Ishikawa (cell line): ENCODE results near the gene BDKRB2.

Experiments used
- CEBPB ChIP-seq: IDR thresholded peaks from 2 replicates; pipeline ENCODE4 v1.6.1; 2012
- CREB1 ChIP-seq: IDR thresholded peaks from 2 replicates; pipeline ENCODE4 v1.6.1; 2012; ENCODE audit warnings: low read depth
- EGR1 ChIP-seq: IDR thresholded peaks from 2 replicates; pipeline ENCODE4 v1.6.1; 2012
- EP300 ChIP-seq: IDR thresholded peaks from 2 replicates; pipeline ENCODE4 v1.6.1; 2012; ENCODE audit warnings: borderline replicate concordance
- FOXM1 ChIP-seq: IDR thresholded peaks from 2 replicates; pipeline ENCODE4 v1.6.1; 2012; ENCODE audit warnings: low read depth, borderline replicate concordance
- MAX ChIP-seq: IDR thresholded peaks from 2 replicates; pipeline ENCODE4 v1.6.1; 2012
- NFIC ChIP-seq: IDR thresholded peaks from 2 replicates; pipeline ENCODE4 v1.6.1; 2012
- RAD21 ChIP-seq: IDR thresholded peaks from 2 replicates; pipeline ENCODE4 v1.6.1; 2012; ENCODE audit warnings: low read depth
- REST ChIP-seq: IDR thresholded peaks from 2 replicates; pipeline ENCODE4 v1.6.1; 2012; ENCODE audit warnings: low read depth, mild to moderate bottlenecking
- TAF1 ChIP-seq: IDR thresholded peaks from 2 replicates; pipeline ENCODE4 v1.6.1; 2012; ENCODE audit warnings: low read depth, mild to moderate bottlenecking
- TCF12 ChIP-seq: IDR thresholded peaks from 2 replicates; pipeline ENCODE4 v1.6.1; 2012; ENCODE audit warnings: low read depth
- TEAD4 ChIP-seq: IDR thresholded peaks from 2 replicates; pipeline ENCODE4 v1.6.1; 2012
- USF1 ChIP-seq: IDR thresholded peaks from 2 replicates; pipeline ENCODE4 v1.6.1; 2012
- YY1 ChIP-seq: IDR thresholded peaks from 2 replicates; pipeline ENCODE4 v1.6.1; 2012; ENCODE audit warnings: low read depth
- ZBTB7A ChIP-seq: IDR thresholded peaks from 2 replicates; pipeline ENCODE4 v1.6.1; 2012; ENCODE audit warnings: low read depth

The BDKRB2 gene

DNA sequence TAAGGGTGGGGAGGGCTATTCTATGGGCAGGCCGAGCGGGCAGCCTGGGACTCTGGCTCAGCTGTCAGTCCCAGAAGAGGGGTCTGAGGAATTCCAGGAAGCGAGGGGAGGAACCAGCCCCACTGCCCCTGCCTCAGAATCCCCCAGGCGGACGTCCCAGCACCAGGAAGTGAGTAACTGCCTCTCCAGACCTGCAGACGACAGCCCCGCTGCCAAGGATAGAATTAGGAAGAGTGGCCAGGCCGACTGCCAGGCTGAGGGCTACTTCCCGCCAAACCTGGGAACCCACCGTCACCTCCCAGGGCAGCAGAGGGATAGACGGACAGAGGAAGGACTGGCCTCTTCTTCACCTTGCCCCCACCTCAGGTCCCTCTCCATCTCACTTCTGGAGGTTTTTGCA is 6.7 kb upstream of the BDKRB2 start:
- TF ChIP-seq FOXM1 (no peak), RAD21 (no peak), USF1 (no peak), TCF12 (no peak), TAF1 (no peak), TEAD4 (no peak), NFIC (no peak), EGR1 (no peak), EP300 (no peak), CREB1 (no peak), CEBPB (no peak), MAX (no peak), YY1 (no peak), REST (no peak), ZBTB7A (no peak)

- TF ChIP-seq RAD21 (no peak), REST (no peak), CREB1 (no peak), FOXM1 (no peak), NFIC (no peak), TAF1 (no peak), USF1 (no peak), TEAD4 (no peak), EGR1 (no peak), CEBPB (no peak), YY1 (no peak), MAX (no peak), EP300 (no peak), TCF12 (no peak), ZBTB7A (no peak)
Observed at GRCh38 chr14:96198430-96199130, 6.1 kb upstream of the BDKRB2 start.

GRCh38 chr14:96201157-96201556 is 3.5 kb upstream of the BDKRB2 start:
- TF ChIP-seq NFIC (no peak), EGR1 (no peak), TEAD4 (no peak), TAF1 (no peak), ZBTB7A (no peak), RAD21 (no peak), USF1 (no peak), TCF12 (no peak)

DNA sequence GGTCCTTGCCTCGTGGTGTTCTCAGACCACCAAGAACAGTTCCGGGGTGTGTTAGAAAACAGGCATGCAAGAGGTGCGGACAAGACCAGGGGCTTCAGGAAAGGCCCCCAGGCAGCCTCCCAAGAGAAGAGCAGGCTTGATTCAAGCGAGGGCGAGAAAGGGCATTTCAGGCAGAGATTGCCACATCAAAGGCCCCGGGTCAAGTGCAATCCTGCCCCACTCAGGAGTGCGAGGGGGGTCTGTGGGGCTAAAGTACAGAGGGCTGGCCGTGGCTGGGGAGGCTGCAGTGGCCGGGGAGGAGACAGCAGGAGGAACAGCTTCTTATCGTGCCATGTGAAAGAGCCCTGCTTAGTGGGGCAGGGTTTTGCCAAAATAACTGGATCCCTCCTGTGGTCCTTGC is 2.7 kb upstream of the BDKRB2 start:
- TF ChIP-seq EP300 (no peak), EGR1 (no peak), RAD21 (no peak), USF1 (no peak), FOXM1 (no peak), TAF1 (no peak), CREB1 (no peak), ZBTB7A (no peak), YY1 (no peak), CEBPB (no peak), TEAD4 (no peak), NFIC (no peak), REST (no peak), MAX (no peak), TCF12 (no peak)
